ENCODE results near the gene MCRIP2.

DNA sequence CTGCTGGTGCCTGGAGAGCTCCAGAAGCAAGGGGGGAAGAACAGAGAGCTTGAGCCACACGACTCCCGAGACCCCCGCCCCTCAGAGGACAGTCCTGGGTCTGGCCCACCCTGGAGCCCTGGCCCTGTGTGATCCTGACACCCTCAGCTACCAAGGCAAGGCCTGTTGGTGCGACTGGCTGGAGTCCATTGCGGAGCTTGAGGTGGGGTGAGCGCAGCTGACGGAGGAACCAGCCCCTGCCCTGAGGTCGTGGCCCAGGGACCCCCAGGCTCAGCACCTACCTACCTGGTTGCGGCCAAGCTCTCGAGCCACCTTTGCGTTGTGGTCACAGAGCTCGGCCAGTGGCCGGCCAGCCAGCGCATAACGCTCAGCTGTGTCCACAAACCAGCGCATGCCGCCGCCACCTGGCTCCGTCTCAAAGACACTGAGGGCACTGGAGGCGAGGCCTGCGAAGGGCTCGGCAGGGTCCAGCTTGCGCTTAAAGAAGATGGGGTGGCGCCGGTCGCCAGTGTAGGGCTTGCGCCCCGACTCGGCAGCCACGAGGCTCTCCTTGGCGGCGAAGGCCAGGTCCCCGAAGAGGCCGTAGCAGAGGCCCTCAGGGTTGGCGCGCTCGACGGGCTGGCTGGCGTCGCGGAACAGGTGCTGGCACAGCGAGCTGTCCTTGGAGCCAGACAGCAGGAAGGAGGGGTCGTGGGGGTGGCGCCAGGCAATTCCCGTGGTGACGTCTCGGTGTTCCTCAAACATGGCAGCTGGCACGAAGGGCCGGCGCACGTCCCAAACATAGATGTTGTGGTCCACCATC, 45.0 kb downstream of the MCRIP2 start:
- TF ChIP-seq, protein P1, sequence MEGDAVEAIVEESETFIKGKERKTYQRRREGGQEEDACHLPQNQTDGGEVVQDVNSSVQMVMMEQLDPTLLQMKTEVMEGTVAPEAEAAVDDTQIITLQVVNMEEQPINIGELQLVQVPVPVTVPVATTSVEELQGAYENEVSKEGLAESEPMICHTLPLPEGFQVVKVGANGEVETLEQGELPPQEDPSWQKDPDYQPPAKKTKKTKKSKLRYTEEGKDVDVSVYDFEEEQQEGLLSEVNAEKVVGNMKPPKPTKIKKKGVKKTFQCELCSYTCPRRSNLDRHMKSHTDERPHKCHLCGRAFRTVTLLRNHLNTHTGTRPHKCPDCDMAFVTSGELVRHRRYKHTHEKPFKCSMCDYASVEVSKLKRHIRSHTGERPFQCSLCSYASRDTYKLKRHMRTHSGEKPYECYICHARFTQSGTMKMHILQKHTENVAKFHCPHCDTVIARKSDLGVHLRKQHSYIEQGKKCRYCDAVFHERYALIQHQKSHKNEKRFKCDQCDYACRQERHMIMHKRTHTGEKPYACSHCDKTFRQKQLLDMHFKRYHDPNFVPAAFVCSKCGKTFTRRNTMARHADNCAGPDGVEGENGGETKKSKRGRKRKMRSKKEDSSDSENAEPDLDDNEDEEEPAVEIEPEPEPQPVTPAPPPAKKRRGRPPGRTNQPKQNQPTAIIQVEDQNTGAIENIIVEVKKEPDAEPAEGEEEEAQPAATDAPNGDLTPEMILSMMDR (IDR thresholded peaks at IDR 0.05; ENCODE audit: low read length): no peak
- no peak for TF ChIP-seq EZH2 (IDR thresholded peaks at IDR 0.05; ENCODE audit: borderline replicate concordance, low read length)
